Central memory CD4-positive, alpha-beta T cell (primary cell): ENCODE measurements around the gene POLR2I.
"Not testable (repeated sequence)": the region's sequence is repeated elsewhere in the genome, so short reads cannot be mapped to it uniquely, and the experiment has no call there.

ENCODE experiments used
- DNase-seq: peaks from one replicate; pipeline ENCODE4 v3.0.0; 2022
- total RNA-seq, 3 experiments: gene quantifications; one replicate each; lab custom pipeline; 2026; lab: John Stamatoyannopoulos, UW

Gene POLR2I
- total RNA-seq = 7.3 to 30.5 (median 16.0) reads per million in 3 experiments

DNA sequence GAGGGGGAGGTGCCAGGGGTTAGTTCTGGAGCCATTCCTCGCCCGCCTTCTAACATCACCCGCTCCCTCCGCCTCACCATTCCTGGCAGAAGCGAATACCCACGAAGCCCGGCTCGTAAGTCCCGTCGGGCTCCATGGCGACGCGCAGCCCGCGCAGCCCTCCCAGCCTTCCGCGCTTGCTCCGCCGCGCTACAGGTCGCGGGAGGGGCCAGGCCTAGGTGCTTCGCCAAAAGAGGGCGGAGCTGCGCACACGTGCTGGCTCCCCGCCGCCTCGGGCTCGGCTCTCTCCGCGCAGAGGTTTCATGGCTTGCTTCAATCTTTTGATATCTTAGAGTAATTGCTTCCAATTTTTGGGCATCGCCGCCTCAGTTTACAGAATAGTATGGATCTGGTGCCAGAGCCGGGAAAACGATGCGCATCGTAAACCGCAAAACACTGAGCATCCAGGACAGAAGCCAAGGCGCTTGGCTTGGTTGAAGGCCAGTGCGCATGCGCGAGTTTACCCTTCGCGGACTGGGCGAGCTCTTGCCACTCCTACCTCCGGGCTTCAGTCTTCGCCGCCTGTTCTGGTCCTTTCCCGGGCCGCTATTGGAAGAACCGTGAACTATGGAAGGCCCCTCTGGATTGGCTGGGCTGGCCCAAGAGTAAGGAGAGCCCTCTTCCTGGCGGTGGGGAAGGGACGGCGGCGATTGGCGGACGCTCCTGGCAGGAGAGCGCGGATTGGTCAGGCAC lies at the start of gene POLR2I:
POLR2I (minus strand) TSS at position 155 of the 732 bp plus-strand sequence; CDS start at position 136, 19 bp downstream.
- peak; percentile 100 for DNase-seq

DNA sequence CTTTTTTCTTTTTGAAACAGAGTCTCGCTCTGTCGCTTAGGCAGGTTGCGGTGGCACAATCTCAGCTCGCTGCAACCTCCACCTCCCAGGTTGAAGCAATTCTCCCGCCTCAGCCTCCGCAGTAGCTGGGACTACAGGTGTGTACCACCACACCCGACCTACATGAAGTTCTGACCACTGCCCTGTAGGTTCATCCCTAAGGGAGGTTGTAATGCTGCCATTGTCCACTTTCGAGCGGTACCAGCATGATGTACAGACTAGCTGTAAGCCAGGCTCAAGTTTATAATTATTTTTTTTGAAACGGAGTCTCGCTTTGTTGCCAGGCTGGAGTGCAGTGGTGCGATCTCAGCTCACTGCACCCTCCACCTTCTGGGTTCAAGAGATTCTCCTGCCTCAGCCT lies 49.1 kb upstream of the POLR2I start:
- DNase-seq = no peak

DNA sequence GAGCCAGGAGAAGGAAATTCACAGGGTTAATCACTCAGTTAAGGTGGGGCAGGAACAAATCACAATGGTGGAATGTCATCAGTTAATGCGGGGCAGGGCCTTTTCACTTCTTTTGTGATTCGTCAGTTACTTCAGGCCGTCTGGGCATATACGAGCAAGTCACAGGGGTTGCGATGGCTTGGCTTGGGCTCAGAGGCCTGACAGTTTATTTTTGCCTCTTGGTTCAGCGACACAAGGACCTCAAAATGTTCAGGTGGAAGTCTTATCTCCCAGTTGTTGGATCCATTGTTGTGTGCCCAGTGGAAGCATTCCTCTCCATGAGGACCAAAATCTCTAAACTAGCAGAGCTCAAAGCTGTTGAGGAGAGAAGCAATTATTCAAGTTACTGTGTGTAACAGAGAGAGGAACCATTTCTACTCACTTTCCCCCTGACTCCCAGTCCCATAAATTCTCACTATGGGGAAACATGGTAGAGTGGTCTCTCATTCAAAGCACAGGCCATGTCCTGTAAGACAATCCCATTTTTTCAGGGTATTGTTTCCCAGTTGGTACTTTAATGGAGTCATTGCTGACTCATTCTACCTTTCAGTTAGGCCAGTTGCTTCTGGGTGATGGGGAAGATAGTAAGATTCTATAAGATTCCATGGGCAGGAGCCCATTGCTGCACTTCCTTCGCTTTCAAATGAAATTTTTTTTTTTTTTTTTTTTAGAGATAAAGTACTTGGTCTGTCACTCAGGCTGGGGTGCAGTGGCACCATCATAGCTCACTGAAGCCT lies 46.3 kb upstream of the POLR2I start:
- no peak for DNase-seq

DNA sequence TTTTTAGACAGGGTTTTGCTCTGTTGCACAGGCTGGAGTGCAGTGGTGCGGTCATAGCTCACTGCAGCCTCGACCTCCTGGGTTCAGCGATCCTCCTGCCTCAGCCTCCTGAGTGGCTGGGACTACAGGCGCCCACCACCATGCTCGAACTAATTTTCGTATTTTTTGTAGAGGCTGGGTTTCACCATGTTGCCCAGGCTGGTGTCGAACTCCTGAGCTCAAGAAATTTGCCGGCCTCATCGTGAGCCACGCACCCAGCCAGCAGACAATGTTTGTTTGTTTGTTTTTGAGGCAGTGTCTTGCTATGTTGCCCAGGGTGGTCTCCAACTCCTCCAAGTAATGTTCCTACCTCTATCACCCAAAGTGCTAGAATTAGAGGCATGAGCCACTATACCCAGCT lies 38.5 kb upstream of the POLR2I start:
- no peak for DNase-seq

DNA sequence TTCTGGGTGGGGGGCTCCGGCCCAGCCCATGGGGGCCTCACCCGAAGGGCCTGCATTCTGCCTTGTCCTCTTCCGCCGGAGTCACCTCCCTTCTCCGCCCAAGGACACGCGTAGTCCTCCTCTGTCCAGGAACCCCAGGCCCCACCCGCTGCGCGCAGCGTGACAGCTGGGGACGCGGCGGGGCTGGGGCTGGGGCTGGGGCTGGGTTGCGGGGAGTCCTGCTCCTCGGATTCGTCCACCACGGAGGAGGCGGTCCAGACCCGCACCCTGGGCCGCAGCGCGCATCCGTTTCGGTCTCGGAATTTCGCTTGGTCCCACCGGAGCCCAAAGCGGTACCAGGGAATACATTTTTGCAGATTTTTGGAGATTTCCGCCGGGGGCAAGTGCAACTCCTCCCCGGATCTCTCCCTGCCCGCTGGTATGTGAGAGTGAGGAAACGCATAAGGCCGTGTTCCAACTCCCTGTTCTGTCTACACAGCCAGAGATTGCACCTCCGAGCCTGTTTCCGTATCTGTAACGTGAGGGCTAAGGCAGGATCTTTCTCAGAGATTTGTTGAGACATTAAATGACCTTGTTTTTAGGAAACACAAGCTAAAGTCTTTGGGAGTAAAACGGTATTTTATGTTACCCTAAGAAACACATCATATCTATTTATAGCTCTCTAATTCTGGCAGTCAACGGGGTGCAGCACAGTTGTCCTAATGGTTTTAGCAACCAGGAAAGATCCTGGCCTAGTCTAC lies 37.8 kb upstream of the POLR2I start, which contains the start of gene COX7A1:
COX7A1 (minus strand) TSS at position 96 of the 740 bp plus-strand sequence; CDS start at position 56, 40 bp downstream.
- no peak for DNase-seq

DNA sequence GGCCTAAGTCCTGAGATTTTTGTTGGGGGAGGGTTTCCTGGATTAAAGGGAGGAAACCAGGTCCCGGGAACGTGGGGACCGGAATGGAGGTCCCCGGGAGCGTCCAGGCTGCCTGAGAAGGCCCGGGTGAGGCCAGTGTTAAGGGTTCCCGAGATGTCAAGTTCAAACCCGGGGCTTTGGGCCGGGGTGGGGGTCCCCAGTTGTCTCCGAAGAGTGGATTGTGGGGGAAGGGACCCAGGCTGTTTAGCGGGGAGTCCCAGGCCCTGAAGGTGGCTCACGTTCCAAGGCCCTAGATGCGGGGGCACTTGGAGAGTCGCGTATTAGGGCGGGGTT lies 37.3 kb upstream of the POLR2I start:
- no peak for DNase-seq

DNA sequence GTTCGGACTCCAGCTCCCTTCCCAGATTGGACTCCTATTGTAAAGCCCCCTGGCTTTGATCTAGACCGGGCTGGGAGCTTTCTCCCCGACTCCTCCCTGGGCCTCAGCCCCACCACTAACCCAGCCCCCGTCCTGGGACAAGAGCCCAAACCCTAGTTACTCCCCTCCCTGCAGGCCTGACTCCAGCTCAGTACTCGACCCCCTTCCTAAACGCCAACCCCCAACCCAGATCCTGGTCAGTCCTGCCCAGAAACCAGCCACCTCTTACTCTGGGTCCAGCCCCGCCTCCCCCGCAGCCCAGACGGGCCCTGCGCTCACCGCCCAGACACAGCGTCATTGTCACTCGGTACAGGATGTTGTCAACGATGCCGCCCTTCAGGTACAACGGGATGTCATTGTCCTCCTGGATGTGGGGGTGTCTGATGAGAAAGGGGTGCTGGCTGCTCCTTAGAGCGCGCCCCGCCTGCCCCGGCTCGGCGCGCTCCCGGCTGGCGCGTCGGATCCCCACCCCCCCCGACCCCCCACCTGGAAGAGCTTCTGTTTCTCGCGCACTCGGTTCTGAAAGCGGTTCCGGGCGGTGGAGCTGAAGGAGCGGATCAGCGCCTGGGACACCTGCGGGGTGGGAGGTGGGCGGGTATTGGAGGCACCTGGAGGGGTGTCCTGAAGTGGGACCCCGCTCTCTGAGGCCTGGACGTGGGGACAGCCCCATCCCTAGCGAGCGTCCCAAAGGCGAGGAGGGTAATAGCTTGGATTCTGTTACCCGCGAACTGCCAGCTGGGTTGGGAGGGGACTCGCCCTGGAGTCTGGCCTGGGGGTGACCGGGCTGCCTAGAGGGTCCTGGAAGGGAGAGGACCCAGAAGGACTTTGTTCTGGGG lies 36.7 kb upstream of the POLR2I start:
- no peak for DNase-seq

DNA sequence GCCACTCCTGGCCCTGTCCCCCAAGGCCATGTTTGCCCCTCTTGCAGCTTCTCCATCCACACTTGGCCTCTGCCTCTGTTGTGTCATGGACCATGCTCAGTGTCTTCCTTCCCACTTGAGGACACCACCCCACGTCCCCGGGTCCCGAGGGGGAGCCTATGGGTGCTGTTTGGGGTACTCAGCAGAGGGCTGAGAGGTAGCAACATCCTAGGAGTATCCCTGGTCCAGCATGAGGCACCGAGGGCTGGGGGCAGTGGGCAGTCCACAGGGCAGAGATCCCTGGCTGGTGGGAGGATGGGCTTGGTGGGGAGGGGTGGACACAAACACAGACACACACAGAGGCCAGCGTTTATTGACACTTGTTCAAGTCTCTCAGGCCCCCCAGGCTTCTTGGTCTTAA lies 35.9 kb upstream of the POLR2I start:
- no peak for DNase-seq

DNA sequence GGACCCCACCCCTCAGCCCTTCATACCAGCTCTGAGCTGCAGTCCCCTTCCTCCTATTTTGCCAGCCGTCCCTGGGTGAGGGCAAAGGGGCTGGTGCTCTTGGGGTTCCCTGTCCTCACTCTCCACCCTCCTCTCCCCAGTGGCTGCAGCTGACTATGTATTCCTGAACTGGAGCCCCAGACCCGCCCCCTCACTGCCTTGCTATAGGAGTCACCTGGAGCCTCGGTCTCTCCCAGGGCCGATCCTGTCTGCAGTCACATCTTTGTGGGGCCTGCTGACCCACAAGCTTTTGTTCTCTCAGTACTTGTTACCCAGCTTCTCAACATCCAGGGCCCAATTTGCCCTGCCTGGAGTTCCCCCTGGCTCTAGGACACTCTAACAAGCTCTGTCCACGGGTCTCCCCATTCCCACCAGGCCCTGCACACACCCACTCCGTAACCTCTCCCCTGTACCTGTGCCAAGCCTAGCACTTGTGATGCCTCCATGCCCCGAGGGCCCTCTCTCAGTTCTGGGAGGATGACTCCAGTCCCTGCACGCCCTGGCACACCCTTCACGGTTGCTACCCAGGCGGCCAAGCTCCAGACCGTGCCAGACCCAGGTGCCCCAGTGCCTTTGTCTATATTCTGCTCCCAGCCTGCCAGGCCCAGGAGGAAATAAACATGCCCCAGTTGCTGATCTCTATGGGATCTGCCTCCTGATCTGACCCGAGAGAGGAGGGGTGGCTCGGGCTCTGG lies 35.2 kb upstream of the POLR2I start:
- no peak for DNase-seq

DNA sequence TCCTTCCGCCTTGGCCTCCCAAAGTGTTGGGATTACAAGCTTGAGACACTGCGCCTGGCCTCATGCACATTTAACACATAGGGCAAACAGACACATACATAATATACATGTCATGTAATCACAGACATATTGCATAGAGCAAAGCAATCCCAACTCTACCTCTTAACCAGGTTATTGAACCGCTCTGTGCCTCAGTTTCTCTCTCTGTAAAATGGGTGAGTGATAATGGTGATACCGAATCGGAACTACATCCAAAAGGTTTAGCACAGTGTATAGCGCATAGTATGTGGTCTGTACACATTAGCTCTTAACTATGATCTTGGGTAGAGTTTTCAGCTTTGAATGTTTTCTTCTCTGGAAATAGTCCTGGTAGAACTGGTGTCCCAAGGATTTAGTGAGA lies 29.9 kb upstream of the POLR2I start:
- DNase-seq = no peak

DNA sequence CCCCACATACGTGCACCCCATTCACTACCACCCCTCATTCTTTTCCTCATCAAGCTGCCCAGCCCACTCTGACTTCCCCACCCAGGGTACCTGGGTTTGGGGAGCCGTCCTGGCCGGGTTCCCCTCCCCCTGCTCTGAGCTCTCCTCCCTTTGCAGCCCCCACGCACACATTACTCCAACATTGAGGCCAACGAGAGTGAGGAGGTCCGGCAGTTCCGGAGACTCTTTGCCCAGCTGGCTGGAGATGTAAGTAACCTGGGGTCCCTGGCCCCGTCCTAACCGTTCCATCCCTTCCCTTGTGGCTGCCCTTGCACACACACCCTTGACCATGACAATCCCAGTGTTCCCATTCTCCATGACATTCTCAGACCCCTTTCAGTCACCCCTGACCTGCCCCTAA lies 27.8 kb upstream of the POLR2I start:
- no peak for DNase-seq

DNA sequence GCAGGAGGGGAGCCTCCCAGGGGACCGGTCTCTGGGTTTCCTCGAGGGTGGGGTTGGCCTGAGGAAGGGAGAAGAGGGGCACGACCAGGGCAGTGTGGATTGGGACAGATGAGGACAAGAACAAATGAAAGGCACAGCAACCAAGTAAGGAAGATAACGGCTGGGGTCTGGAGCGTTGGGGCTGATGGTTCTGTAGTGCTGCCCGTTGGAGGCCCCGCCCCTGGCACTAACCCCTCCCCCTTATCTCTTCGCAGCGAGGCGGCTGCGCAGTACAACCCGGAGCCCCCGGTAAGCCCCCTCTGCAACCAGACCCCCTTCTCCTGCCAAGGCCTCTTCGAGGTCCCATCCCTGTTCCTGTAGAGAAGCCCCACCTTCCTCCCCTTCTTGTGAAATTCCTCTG lies 27.4 kb upstream of the POLR2I start:
- DNase-seq = no peak

DNA sequence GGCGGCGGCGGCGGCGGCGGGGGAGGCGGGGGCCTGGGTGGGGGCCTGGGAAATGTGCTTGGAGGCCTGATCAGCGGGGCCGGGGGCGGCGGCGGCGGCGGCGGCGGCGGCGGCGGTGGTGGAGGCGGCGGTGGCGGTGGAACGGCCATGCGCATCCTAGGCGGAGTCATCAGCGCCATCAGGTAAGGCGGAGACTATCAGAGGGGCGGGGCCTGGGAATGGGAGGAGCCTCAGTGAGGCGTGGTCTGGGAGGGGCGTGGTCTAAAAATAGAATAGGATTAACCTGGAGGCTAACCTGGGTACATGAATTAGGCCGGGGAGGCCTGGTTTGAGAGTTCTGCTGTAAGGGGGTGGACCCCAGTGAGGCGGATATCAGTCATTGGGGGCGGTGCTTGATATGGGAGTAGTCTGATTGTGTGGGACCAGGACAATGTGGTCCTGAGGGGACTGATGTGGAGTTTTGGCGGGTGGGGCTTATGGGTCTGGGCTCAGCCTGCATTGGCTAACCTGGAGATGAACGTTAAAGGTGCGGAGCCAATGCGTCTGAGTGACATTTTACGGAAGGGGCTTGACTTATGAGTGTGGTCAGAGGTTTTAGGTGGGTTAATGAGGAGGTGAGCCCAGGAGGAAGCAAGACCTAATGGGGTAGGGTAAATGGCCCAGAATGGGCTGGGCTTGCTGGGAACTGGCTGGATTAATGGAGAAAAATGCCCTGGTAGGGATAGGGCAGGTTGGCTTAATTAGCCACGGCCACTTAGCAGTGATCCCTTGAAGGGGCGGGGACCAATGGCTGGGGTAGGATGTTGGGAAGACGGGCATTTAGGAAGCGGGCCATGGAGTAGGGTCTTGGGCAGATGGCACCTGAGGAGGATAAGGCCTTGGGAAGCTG lies 26.6 kb upstream of the POLR2I start:
- peak; percentile 88 for DNase-seq

DNA sequence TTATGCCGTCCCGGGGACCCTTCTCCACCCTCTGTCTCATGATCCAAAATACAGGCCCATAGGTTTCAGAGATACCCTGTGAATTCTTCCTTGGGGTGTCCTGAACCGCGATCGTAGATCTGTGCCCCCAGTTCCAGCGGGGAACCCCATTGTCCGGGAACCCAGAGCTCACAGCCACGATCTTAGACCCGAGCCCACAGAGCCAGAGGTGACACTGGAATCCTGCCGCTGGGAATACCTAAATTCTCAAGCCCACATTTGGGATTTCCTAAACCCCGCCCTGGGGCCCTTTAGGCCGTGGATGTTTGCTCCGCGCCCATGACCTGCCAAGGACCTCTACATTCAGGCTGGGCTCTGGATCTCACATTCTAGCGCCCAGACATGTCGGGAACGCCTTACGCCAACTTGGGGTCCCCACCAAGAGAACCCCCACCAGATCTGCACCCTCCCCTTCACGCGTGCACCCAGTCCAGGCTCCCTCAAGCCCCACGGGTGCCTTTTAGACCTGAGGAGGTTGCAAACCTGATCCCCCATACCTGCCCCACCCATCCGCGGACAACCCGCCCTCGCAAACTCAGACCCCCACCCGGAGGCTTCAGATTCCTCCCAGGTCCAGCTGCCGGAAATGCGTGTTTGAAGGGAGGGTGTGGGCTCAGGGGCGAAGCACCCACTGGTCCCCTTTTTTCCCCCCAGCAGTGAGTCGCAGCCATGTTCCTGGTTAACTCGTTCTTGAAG lies 25.8 kb upstream of the POLR2I start:
- DNase-seq = no peak

DNA sequence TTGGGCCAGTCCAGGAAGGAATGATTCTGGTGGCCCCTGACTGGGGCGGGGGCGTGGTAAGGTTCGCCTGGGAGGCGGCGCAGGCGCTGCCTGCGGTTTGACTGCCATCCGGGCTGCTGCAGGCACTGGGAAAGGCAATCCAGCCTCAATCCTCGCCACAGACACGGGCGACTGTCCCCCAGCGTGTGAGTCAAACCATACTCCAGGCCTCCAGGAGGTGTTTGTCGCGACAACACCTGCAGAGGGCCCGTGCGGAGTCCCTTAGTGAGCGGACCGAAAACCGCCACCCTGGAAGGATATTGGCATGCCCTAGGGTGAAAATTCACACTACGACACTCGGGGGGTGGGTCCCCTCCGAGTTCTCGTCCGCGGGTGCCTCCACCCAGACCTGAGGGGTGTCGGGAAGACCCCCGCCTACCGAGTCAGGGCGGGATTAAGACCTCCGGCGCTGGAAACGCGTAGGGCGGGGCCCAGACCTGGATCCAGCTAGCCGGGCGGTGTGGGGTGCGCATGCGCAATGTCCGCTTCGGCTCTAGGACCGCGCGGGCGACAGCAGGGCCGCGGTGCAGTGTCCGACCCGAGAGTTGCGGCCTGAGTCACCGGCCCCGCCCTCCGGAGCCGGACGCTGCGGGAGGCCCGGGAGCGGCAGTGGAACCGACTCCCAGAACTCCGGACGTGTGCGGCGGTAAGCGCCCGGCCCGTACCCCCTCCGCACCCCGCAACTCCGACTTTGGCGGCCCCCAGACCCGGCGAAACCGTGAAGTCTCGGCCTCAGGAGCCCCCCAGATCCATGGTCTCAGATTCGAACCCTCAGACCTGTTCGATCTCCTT lies 25.0 kb upstream of the POLR2I start, which contains the start of gene CAPNS1:
CAPNS1 (plus strand) TSS at position 594 of the 831 bp plus-strand sequence. CDS start 946 bp downstream, outside the sequence.
- DNase-seq = peak; percentile 84

DNA sequence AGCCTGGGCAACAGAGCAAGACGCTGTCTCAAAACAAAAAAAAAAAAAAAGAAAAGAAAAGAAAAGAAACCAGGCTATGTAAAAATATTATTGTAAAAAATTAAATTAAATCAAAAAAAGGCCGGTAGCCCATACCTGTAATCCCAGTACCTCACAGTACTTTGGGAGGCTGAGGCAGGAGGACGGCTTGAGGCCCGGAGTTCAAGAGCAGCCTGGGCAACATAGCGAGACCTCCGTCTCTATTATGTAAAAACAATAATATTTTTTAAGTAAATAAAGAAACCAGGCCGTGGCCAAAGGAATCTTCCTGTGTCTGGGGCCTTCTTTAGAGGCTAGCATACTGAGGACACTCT lies 24.4 kb upstream of the POLR2I start:
- DNase-seq = no peak

DNA sequence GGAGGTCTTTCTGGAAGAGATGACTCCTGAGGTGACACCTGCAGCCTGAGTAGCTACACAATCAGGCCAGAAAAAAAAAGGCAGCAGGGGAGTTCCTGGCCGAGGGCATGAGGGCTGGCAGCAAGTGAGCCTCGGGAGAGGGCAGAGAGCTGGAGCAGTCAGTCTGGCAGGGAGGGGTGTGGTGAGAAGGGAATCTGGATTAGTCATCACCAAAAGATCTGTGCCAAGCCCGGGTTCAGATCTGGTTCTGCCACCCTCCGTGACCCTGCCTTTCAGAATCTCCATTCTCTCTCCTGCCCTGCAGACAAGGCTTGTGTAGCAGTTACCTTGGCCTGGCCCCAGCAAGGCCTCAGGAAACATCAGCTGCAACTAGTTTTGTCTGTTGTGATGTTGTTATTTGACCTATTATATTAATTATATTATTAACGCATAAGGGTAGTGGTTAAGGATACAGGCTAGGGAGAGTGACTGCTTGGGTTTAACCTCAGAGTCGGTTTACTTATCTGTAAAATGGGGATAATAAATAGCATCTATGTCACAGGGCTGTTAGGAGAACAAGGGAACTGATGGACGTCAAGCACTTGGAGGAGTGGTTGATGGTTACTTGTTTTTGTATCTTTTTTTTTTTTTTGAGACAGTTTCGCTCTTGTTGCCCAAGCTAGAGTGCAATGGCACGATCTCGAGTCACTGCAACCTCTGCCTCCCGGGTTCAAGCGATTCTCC lies 22.4 kb upstream of the POLR2I start:
- no peak for DNase-seq

DNA sequence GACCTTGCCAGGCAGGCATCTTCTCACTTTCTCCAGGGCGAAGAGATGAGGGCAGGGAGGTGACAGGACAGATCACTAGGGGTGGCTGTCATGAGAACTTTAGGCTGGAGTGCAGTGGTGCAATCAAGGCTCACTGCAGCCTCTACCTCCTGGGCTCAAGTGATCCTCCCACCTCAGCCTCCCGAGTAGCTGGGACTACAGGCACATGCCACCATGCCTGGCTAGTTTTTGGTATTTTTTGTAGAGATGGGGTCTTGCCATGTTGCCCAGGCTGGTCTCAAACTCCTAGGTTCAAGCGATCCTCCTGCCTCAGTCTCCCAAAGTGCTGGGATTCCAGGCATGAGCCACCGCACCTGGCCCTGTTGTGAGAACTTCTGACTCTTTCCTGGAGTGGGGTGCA lies 20.2 kb upstream of the POLR2I start:
- DNase-seq = not testable (repeated sequence)
